GM12878 (cell line): Measurements from ENCODE around the gene USH2A. TPM values are rescaled to one million over a fixed set of nuclear protein-coding genes. Genes with fewer than 3 reads are reported as not detected.

Experiments used
- ATAC-seq: fragments of 200-7000 bp; cut with Tn5 transposase; 3 replicates; pipeline ENCODE4 v1.9.1; 2020; ENCODE audit warnings: mild to moderate bottlenecking, moderate library complexity
- BruUV-seq: library from RNA; stranded (reverse); fragments of 400-500 nt; replicated peaks from 2 replicates; lab custom pipeline; 2021; lab: Mats Ljungman, UMichigan
- CTCF ChIA-PET: fragments of 300-600 bp; sonication (Branson Sonifier 250); formaldehyde crosslinking; extraction: SDS; loops from one replicate; lab custom pipeline; 2021; ENCODE audit warnings: inconsistent platforms; lab: Yijun Ruan, JAX
- POLR2A ChIA-PET: fragments of 350-600 bp; formaldehyde crosslinking; extraction: SDS; loops from one replicate; lab custom pipeline; 2021; ENCODE audit warnings: inconsistent platforms; lab: Charles Lee
- RAD21 ChIA-PET: fragments of 300-600 bp; sonication (Branson Sonifier 250); formaldehyde crosslinking; loops from one replicate; lab custom pipeline; 2023; ENCODE audit warnings: antibody characterized with exemption; ENCODE audit not compliant: unreplicated experiment; lab: Charles Lee
- SMC1A ChIA-PET: fragments of 300-600 bp; sonication (Branson Sonifier 250); formaldehyde crosslinking; loops from one replicate; lab custom pipeline; 2023; ENCODE audit not compliant: unreplicated experiment, uncharacterized antibody; lab: Charles Lee
- DNase-seq: peaks from one replicate; pipeline ENCODE4 v3.0.0-alpha.2; 2011; ENCODE audit warnings: low read depth, low spot score
- FAIRE-seq: peaks from 3 replicates; lab custom pipeline; 2011; peaks lifted over from hg19 to GRCh38; lab: Jason Lieb, UNC
- H2AFZ ChIP-seq: 2 replicates; pipeline ENCODE4 v1.6.0; 2011; ENCODE audit warnings: low read depth, low read length, control low read depth; ENCODE audit not compliant: control insufficient read depth
- H3K27ac ChIP-seq: 2 replicates; pipeline ENCODE4 v1.5.1; 2011; ENCODE audit warnings: control low read depth; ENCODE audit not compliant: control insufficient read depth, insufficient read depth
- H3K27me3 ChIP-seq, 2 experiments: replicated peaks in 1 of 2; 2 replicates each; pipeline versions ENCODE4 v1.6.0 to v1.6.1; 2011; ENCODE audit warnings: low read length in 1 of 2; ENCODE audit not compliant: control insufficient read depth in 2 of 2, insufficient read depth in 2 of 2
- H3K36me3 ChIP-seq, 2 experiments: 2 replicates each; pipeline ENCODE4 v1.5.1; 2011; ENCODE audit warnings: low read length in 1 of 2; ENCODE audit not compliant: control insufficient read depth in 2 of 2, insufficient read depth in 2 of 2
- H3K4me1 ChIP-seq: 2 replicates; pipeline ENCODE4 v1.6.1; 2011; ENCODE audit warnings: mild to moderate bottlenecking, low read length, moderate library complexity, mixed read lengths; ENCODE audit not compliant: control insufficient read depth, insufficient read depth
- H3K4me2 ChIP-seq: 2 replicates; pipeline ENCODE4 v1.6.0; 2011; ENCODE audit warnings: control low read depth; ENCODE audit not compliant: control insufficient read depth, insufficient read depth
- H3K4me3 ChIP-seq: fragments of 200-600 bp; sonication (generic); 2 replicates; pipeline ENCODE4 v1.5.1; 2016
- H3K79me2 ChIP-seq: 2 replicates; pipeline ENCODE4 v1.6.0; 2011; ENCODE audit warnings: low read length; ENCODE audit not compliant: control insufficient read depth, insufficient read depth
- H3K9ac ChIP-seq: 2 replicates; pipeline ENCODE4 v1.8.0; 2011; ENCODE audit warnings: low read length, control low read depth, mixed read lengths; ENCODE audit not compliant: control insufficient read depth, insufficient read depth
- H3K9me3 ChIP-seq: replicated peaks from 3 replicates; pipeline ENCODE4 v1.5.1; 2011; ENCODE audit warnings: mild to moderate bottlenecking, low read length; ENCODE audit not compliant: control insufficient read depth, insufficient read depth
- H4K20me1 ChIP-seq: 2 replicates; pipeline ENCODE4 v1.6.0; 2011; ENCODE audit not compliant: control insufficient read depth, insufficient read depth
- ETV6 ChIP-seq, 2 experiments: fragments of 450-650 bp in 1 of 2; IDR thresholded peaks in 1 of 2; conservative IDR thresholded peaks in 1 of 2; 2 replicates each; pipeline ENCODE4 v1.6.1; 2014; ENCODE audit warnings: antibody characterized with exemption in 1 of 2, borderline replicate concordance in 1 of 2, low read depth in 1 of 2, mild to moderate bottlenecking in 1 of 2, moderate library complexity in 1 of 2
- FOXM1 ChIP-seq: IDR thresholded peaks from 2 replicates; pipeline ENCODE4 v1.6.1; 2012; ENCODE audit warnings: low read depth, mild to moderate bottlenecking, inconsistent platforms, low read length, moderate library complexity
- HCFC1 ChIP-seq: fragments of 150-350 bp; IDR thresholded peaks from 2 replicates; pipeline ENCODE4 v1.6.1; 2014; ENCODE audit warnings: low read length
- MEF2A ChIP-seq: IDR thresholded peaks from 2 replicates; pipeline ENCODE4 v1.6.1; 2011; ENCODE audit warnings: low read depth, mild to moderate bottlenecking, low read length, moderate library complexity; ENCODE audit not compliant: insufficient read depth
- MTA2 ChIP-seq: fragments of 450-650 bp; IDR thresholded peaks from 2 replicates; pipeline ENCODE4 v1.6.1; 2016; ENCODE audit warnings: low read depth, mild to moderate bottlenecking, moderate library complexity
- MTA3 ChIP-seq: IDR thresholded peaks from 2 replicates; pipeline ENCODE4 v1.6.1; 2012; ENCODE audit warnings: low read length, inconsistent platforms, borderline replicate concordance
- PAX5 ChIP-seq: IDR thresholded peaks from 2 replicates; pipeline ENCODE4 v1.6.1; 2011; ENCODE audit warnings: low read depth, low read length, borderline replicate concordance
- RELA ChIP-seq: fragments of 450-650 bp; IDR thresholded peaks from 2 replicates; pipeline ENCODE4 v1.8.0; 2014; ENCODE audit warnings: borderline replicate concordance; ENCODE audit not compliant: partially characterized antibody
- SMC3 ChIP-seq: IDR thresholded peaks from 2 replicates; pipeline ENCODE4 v1.6.1; 2011; ENCODE audit warnings: low read length, improper control_type of control experiment, borderline replicate concordance
- SREBF1 ChIP-seq: IDR thresholded peaks from 2 replicates; pipeline ENCODE4 v1.6.1; 2012; ENCODE audit warnings: mild to moderate bottlenecking, low read length
- SUZ12 ChIP-seq: fragments of 200-600 bp; sonication (generic); IDR thresholded peaks from one replicate; pipeline ENCODE4 v1.6.1; 2018; ENCODE audit warnings: antibody characterized with exemption, mild to moderate bottlenecking; ENCODE audit not compliant: unreplicated experiment
- TCF12 ChIP-seq: IDR thresholded peaks from 2 replicates; pipeline ENCODE4 v1.6.1; 2011; ENCODE audit warnings: low read depth, mild to moderate bottlenecking, low read length
- TCF7 ChIP-seq: IDR thresholded peaks from 2 replicates; pipeline ENCODE4 v1.6.1; 2014; ENCODE audit warnings: antibody characterized with exemption, borderline replicate concordance
- ZNF24 ChIP-seq: fragments of 450-650 bp; IDR thresholded peaks from 2 replicates; pipeline ENCODE4 v1.6.1; 2017; ENCODE audit warnings: antibody characterized with exemption, mild to moderate bottlenecking
- WGBS: methylation state at CpG from one replicate; pipeline ENCODE4 v1.1.6; 2016; ENCODE audit warnings: low lambda C conversion rate; ENCODE audit not compliant: insufficient replicate concordance, insufficient coverage; ENCODE audit errors: missing lambda C conversion rate; 5-methylcytosine and 5-hydroxymethylcytosine counted together
- in situ Hi-C: fragments of 300-500 bp; cut with MboI; formaldehyde crosslinking; loops from 9 replicates; pipeline ENCODE4 v1.14.3; 2018; ENCODE audit warnings: mixed read lengths
- intact Hi-C: fragments of 100-400 bp; cut with micrococcal nuclease; formaldehyde crosslinking; loops from one replicate; pipeline ENCODE4 v1.14.2; 2022; ENCODE audit not compliant: unreplicated experiment
- polyA plus RNA-seq, 11 experiments: library from polyadenylated mRNA; depleted of rRNA in 4 of 11; unstranded in 6 of 11; stranded (reverse) in 5 of 11; fragments of >200 nt; fragmentation: Nextera tagmentation in 4 of 11; fragmentation: Illumina TruSeq in 1 of 11; extraction: Ambion mirVana in 4 of 11; extraction: Trizol in 1 of 11; gene quantifications; 1 replicate in 1 of 11; 2 replicates in 10 of 11; pipeline versions ENCODE4 v1.2.1 to v1.2.3, GENCODE V29; 2011 to 2016; ENCODE audit warnings: inconsistent platforms in 2 of 11, missing spikeins in 2 of 11, low read depth in 1 of 11
- total RNA-seq, 4 experiments: library from RNA; depleted of rRNA in 3 of 4; stranded (reverse); fragments of >200 nt in 3 of 4; fragmentation: Illumina TruSeq in 1 of 4; extraction: Trizol in 1 of 4; gene quantifications; 2 replicates each; pipeline versions ENCODE4 v1.2.1 to v1.2.3, GENCODE V29; 2013 to 2021
- TF ChIP-seq, protein P1 (sequence below): fragments of 450-650 bp; IDR thresholded peaks from 2 replicates; pipeline ENCODE4 v1.6.1; 2017; ENCODE audit warnings: mild to moderate bottlenecking, moderate library complexity
- TF ChIP-seq, protein P2 (sequence below): fragments of 450-650 bp; IDR thresholded peaks from 2 replicates; pipeline ENCODE4 v1.6.1; 2017; ENCODE audit warnings: mild to moderate bottlenecking
- TF ChIP-seq, protein P3 (sequence below): fragments of 450-650 bp; IDR thresholded peaks from 2 replicates; pipeline ENCODE4 v1.6.1; 2016; ENCODE audit warnings: mild to moderate bottlenecking

The USH2A gene
- total and polyA plus RNA-seq, 10 of the 15 experiments (the other 5 are each of a cell fraction or from before 2014, with no cell fraction given) = under 0.01 to 0.20 (median 0.01) TPM; not detected in 2

DNA sequence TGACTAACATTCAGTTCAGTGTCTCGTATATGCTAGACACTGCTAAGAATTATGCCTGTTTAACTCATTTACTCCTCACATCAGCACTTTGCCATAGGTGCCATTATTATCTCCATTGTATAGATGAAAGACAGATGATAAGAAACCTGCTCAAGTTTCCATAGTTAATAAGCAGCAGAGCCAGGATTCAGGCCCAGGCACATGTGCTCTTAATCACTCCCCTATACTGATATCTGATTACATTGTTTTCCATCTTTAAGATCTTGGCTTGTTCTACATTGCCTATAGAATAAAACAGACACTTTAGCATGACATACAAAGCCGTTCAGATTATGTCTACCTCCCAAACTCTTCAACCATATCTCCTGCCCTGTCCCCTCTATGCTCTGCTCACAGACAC is 30.5 kb upstream of the USH2A start (continued):
- TF ChIP-seq TCF7 (no peak), HCFC1 (no peak), PAX5 (no peak)
- TF ChIP-seq, protein P1, sequence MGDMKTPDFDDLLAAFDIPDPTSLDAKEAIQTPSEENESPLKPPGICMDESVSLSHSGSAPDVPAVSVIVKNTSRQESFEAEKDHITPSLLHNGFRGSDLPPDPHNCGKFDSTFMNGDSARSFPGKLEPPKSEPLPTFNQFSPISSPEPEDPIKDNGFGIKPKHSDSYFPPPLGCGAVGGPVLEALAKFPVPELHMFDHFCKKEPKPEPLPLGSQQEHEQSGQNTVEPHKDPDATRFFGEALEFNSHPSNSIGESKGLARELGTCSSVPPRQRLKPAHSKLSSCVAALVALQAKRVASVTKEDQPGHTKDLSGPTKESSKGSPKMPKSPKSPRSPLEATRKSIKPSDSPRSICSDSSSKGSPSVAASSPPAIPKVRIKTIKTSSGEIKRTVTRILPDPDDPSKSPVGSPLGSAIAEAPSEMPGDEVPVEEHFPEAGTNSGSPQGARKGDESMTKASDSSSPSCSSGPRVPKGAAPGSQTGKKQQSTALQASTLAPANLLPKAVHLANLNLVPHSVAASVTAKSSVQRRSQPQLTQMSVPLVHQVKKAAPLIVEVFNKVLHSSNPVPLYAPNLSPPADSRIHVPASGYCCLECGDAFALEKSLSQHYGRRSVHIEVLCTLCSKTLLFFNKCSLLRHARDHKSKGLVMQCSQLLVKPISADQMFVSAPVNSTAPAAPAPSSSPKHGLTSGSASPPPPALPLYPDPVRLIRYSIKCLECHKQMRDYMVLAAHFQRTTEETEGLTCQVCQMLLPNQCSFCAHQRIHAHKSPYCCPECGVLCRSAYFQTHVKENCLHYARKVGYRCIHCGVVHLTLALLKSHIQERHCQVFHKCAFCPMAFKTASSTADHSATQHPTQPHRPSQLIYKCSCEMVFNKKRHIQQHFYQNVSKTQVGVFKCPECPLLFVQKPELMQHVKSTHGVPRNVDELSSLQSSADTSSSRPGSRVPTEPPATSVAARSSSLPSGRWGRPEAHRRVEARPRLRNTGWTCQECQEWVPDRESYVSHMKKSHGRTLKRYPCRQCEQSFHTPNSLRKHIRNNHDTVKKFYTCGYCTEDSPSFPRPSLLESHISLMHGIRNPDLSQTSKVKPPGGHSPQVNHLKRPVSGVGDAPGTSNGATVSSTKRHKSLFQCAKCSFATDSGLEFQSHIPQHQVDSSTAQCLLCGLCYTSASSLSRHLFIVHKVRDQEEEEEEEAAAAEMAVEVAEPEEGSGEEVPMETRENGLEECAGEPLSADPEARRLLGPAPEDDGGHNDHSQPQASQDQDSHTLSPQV = no peak
- TF ChIP-seq, all 136 proteins: peak for 0

DNA sequence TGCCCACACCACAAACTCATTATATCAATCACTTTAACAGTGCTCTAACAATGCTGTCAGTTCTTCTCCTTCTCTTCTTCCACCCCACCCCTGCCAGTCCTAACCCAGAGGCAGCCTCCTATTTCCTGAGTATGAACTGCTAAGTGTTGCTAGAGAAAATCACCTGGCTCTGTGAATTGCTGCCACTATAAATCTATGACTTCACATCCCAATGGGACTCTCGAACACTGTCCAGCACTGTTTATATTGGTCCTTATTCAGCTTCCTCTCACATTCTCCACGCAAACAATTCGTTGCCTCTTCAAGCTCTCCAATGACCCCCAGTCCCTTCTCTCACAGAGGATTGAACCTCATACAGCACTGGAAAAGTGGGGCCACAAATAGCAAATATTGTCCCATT is 27.0 kb upstream of the USH2A start:
- ChIA-PET POLR2A (no interaction called here), RAD21 (no interaction called here), SMC1A (no interaction called here), CTCF (interaction anchor here (1.0 kb wide), 1 partner anchor 9 kb away, joined by 3 read pairs; no protein-coding TSS in a partner anchor)
- Histone ChIP-seq H4K20me1 (no peaks in the 10 kb centered on the region), H2AFZ (no peak overlapping the region), H3K9me3 (no peaks in the 10 kb centered on the region), H3K79me2 (no peaks in the 10 kb centered on the region), H3K4me2 (no peak overlapping the region), H3K4me3 (no peak overlapping the region), H3K9ac (no peak overlapping the region), H3K27ac (no peak overlapping the region), H3K36me3 (no peaks in the 10 kb centered on the region), H3K27me3 (no peaks in the 10 kb centered on the region), H3K4me1 (no peaks in the 10 kb centered on the region)
- no peak for FAIRE-seq
- no peak for ATAC-seq
- intact Hi-C loops = no loop called here
- in situ Hi-C loops = no loop called here
- WGBS = 0% methylated on average over 3 of the region's 3 CpGs
- DNase-seq = no peak
- TF ChIP-seq FOXM1 (no peak), TCF12 (no peak), ETV6 (conservative IDR thresholded peaks at IDR 0.05 in 1 of 2, IDR thresholded peaks at IDR 0.05 in 1 of 2; ENCODE audit: borderline replicate concordance in 1 of 2, low read depth in 1 of 2) (no peak), MEF2A (no peak), RELA (no peak), SMC3 (no peak), MTA3 (no peak), SREBF1 (no peak), ZNF24 (no peak), SUZ12 (no peak), MTA2 (no peak)
- TF ChIP-seq, protein P2, sequence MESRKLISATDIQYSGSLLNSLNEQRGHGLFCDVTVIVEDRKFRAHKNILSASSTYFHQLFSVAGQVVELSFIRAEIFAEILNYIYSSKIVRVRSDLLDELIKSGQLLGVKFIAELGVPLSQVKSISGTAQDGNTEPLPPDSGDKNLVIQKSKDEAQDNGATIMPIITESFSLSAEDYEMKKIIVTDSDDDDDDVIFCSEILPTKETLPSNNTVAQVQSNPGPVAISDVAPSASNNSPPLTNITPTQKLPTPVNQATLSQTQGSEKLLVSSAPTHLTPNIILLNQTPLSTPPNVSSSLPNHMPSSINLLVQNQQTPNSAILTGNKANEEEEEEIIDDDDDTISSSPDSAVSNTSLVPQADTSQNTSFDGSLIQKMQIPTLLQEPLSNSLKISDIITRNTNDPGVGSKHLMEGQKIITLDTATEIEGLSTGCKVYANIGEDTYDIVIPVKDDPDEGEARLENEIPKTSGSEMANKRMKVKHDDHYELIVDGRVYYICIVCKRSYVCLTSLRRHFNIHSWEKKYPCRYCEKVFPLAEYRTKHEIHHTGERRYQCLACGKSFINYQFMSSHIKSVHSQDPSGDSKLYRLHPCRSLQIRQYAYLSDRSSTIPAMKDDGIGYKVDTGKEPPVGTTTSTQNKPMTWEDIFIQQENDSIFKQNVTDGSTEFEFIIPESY = no peak
- TF ChIP-seq, protein P3, sequence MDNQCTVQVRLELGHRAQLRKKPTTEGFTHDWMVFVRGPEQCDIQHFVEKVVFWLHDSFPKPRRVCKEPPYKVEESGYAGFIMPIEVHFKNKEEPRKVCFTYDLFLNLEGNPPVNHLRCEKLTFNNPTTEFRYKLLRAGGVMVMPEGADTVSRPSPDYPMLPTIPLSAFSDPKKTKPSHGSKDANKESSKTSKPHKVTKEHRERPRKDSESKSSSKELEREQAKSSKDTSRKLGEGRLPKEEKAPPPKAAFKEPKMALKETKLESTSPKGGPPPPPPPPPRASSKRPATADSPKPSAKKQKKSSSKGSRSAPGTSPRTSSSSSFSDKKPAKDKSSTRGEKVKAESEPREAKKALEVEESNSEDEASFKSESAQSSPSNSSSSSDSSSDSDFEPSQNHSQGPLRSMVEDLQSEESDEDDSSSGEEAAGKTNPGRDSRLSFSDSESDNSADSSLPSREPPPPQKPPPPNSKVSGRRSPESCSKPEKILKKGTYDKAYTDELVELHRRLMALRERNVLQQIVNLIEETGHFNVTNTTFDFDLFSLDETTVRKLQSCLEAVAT = no peak
- no TSS peak for BruUV-seq
